Astrocyte of the cerebellum (primary cell): ENCODE results near the gene CEP164.

ENCODE experiments used
- DNase-seq: peaks from one replicate; pipeline ENCODE4 v3.0.0-alpha.2; 2011; ENCODE audit warnings: low read depth
- H3K4me3 ChIP-seq: 2 replicates; pipeline ENCODE4 v1.5.1; 2011; ENCODE audit warnings: mild to moderate bottlenecking, low read depth, low read length, moderate library complexity
- in situ Hi-C: cut with HindIII; loops from 2 replicates; pipeline ENCODE4 v1.10.0; 2017; ENCODE audit warnings: low sequenced_read_pairs
- TF ChIP-seq, protein P1 (sequence below): IDR thresholded peaks from 2 replicates; pipeline ENCODE4 v1.5.1; 2012; ENCODE audit warnings: low read length, low read depth, moderate library complexity, mild to moderate bottlenecking; ENCODE audit errors: missing control alignments

Gene CEP164

GRCh38 chr11:117369534-117369933 is 41.9 kb downstream of the CEP164 start:
- TF ChIP-seq, protein P1, sequence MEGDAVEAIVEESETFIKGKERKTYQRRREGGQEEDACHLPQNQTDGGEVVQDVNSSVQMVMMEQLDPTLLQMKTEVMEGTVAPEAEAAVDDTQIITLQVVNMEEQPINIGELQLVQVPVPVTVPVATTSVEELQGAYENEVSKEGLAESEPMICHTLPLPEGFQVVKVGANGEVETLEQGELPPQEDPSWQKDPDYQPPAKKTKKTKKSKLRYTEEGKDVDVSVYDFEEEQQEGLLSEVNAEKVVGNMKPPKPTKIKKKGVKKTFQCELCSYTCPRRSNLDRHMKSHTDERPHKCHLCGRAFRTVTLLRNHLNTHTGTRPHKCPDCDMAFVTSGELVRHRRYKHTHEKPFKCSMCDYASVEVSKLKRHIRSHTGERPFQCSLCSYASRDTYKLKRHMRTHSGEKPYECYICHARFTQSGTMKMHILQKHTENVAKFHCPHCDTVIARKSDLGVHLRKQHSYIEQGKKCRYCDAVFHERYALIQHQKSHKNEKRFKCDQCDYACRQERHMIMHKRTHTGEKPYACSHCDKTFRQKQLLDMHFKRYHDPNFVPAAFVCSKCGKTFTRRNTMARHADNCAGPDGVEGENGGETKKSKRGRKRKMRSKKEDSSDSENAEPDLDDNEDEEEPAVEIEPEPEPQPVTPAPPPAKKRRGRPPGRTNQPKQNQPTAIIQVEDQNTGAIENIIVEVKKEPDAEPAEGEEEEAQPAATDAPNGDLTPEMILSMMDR, result no peak
- in situ Hi-C loops, result no loop called here
- no peak for DNase-seq

GRCh38 chr11:117371453-117371852 is 43.8 kb downstream of the CEP164 start:
- H3K4me3 ChIP-seq, result no peak overlapping the region
- TF ChIP-seq, protein P1, result no peak
- in situ Hi-C loops, result no loop called here
- no peak for DNase-seq

More at GRCh38 chr11:117369534-117369933, 41.9 kb downstream of the CEP164 start:
- no peak overlapping the region for H3K4me3 ChIP-seq

- in situ Hi-C loops, result no loop called here
- DNase-seq, result no peak
- no peak overlapping the region for H3K4me3 ChIP-seq
- TF ChIP-seq, protein P1, result no peak
Observed at GRCh38 chr11:117374316-117375055, 46.8 kb downstream of the CEP164 start.

GRCh38 chr11:117375960-117376359 is 48.3 kb downstream of the CEP164 start:
- DNase-seq, result no peak
- TF ChIP-seq, protein P1, result no peak
- H3K4me3 ChIP-seq, result no peak overlapping the region
- in situ Hi-C loops, result no loop called here

DNA sequence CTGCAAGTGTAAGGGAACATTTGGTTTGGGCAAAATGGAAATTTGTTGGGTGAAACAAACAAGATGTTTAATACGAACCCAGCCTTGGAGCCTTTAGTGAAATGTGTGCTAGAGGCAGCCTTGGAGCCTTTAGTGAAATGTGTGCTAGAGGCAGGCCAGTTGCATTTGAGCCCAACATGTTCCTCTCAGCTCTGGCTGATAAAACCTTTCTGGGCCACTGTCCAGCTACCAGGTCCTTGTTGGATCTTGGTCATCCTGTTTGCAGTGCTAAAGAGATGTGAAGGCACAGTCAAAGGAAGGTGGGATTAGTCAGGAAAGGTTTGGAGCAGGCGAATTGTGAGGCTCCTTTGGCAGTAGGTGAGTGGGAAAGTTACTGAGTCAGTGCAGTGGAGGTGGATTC is 48.9 kb downstream of the CEP164 start:
- TF ChIP-seq, protein P1, result no peak
- no peak for DNase-seq
- H3K4me3 ChIP-seq, result no peak overlapping the region
- in situ Hi-C loops, result no loop called here

DNA sequence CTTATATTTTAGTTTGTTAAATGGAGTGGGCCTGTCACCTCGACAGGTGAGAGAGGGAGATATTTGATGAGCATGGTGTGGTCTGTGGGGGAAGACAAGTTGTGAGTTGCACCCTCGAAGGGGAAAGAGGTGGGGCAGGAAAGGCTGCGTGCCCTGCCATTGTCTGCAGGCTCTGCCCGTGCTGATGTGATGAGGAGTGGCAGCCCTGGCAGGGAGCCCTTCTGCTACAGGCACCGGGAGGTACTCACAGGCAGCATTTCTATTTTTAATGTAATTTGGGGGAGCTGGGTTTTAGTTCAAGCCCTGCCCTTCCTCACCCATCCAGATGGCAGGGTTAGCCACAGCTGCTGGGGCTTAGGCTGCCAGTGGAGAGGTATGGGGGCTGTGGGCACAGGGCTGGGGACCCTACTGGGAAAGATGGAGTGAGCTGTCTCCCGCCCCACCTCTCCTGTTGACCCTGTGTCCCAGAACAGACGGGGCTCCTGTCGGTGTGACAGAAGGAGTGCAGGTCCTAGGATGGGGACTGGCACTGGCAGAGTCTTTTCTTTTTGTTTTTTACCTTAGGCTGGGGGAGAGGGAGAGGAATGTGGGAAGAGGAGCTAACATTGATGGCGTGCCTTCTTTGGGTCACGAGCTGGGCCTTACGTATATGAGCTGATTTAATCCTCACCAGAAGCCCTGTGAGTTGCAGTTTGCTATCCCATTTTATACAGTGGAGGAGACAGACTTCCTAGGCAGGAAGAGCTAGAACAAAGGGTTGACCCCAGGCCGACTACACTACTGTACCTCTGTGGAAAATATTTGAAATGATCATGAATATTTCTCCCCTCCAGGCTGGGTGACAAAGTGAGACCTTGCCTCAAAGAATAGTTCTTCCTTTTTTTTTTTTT is 51.6 kb downstream of the CEP164 start:
- no peak overlapping the region for H3K4me3 ChIP-seq
- DNase-seq, result no peak
- TF ChIP-seq, protein P1, result no peak
- in situ Hi-C loops, result no loop called here
